Calu3 (cell line): Measurements from ENCODE around the gene TMEM14C. TPM values are rescaled to one million over a fixed set of nuclear protein-coding genes. Genes with fewer than 3 reads are reported as not detected.

ENCODE experiments used
- BruUV-seq: library from RNA; stranded (reverse); fragments of 400-500 nt; replicated peaks from 2 replicates; lab custom pipeline; 2021; lab: Mats Ljungman, UMichigan
- CTCF ChIA-PET: fragments of 300-600 bp; sonication (Branson Sonifier 250); formaldehyde crosslinking; loops from one replicate; lab custom pipeline; 2022; ENCODE audit warnings: antibody characterized with exemption; lab: Charles Lee
- DNase-seq: peaks from one replicate; pipeline ENCODE4 v3.0.0; 2022
- H3K27ac Mint-ChIP-seq: one replicate; pipeline ENCODE4 v1.8.0; 2022; ENCODE audit warnings: mixed read lengths; ENCODE audit not compliant: unreplicated experiment
- H3K27me3 Mint-ChIP-seq: one replicate; pipeline ENCODE4 v1.8.0; 2022; ENCODE audit warnings: mixed read lengths; ENCODE audit not compliant: unreplicated experiment
- H3K36me3 Mint-ChIP-seq: one replicate; pipeline ENCODE4 v1.8.0; 2022; ENCODE audit warnings: mild to moderate bottlenecking, moderate library complexity, mixed read lengths; ENCODE audit not compliant: insufficient read depth, unreplicated experiment
- H3K4me1 Mint-ChIP-seq: one replicate; pipeline ENCODE4 v1.8.0; 2022; ENCODE audit warnings: mild to moderate bottlenecking, low read depth, mixed read lengths; ENCODE audit not compliant: unreplicated experiment
- H3K4me3 Mint-ChIP-seq: one replicate; pipeline ENCODE4 v1.8.0; 2022; ENCODE audit warnings: mild to moderate bottlenecking, low read depth, moderate library complexity, mixed read lengths; ENCODE audit not compliant: unreplicated experiment
- H3K9me3 Mint-ChIP-seq: one replicate; pipeline ENCODE4 v1.8.0; 2022; ENCODE audit warnings: low read depth, mixed read lengths; ENCODE audit not compliant: unreplicated experiment
- CTCF ChIP-seq: fragments of 200-600 bp; IDR thresholded peaks from one replicate; pipeline ENCODE4 v1.8.0; 2022; ENCODE audit warnings: antibody characterized with exemption; ENCODE audit not compliant: unreplicated experiment
- intact Hi-C: fragments of 100-400 bp; cut with micrococcal nuclease; formaldehyde crosslinking; loops from one replicate; pipeline ENCODE4 v1.10.0; 2022; ENCODE audit not compliant: unreplicated experiment
- total RNA-seq: library from RNA; stranded (reverse); gene quantifications from 2 replicates; pipeline ENCODE4 v1.2.3, GENCODE V29; 2022

Gene TMEM14C
- total RNA-seq, 1 experiment from 2014 or later = 53.6 TPM

DNA sequence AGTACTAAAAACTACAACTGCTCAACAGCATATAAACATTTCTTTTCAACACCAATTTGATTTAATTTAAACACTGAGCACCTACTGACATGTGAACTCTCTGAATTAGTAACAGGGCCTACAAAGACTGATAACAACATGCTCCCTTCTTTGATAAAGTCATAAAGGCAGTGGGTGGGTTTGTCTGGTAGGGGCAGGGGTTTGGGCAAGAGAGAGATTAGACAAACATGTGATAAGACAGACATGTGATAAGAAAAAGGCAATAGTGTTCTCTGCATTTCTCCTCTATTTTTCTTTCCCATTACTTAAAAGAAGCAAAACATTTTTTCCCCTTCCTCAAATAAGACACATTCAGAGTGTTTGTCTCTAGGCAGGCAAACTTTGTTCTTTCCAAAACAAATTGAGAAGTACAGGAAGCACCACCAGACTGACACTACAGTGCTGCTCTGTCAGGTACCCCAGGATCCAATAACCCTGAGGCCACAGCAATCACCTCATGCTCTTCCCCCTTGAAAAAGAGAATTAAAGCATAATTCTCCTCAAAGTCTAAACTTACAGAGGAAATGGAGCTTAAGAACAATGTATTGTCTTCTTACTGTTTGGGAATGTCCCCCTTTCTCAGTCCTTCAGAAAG lies 40.4 kb upstream of the TMEM14C start:
- TF ChIP-seq CTCF = no peak
- Mint-ChIP-seq H3K36me3 (no peaks in the 10 kb centered on the region), H3K9me3 (no peaks in the 10 kb centered on the region), H3K27me3 (peaks cover 9% of the 10 kb centered on the region), H3K4me1 (no peaks in the 10 kb centered on the region), H3K4me3 (no peak overlapping the region), H3K27ac (no peak overlapping the region)
- intact Hi-C loops = no loop called here
- CTCF ChIA-PET = no interaction called here
- no TSS peak for BruUV-seq
- no peak for DNase-seq

DNA sequence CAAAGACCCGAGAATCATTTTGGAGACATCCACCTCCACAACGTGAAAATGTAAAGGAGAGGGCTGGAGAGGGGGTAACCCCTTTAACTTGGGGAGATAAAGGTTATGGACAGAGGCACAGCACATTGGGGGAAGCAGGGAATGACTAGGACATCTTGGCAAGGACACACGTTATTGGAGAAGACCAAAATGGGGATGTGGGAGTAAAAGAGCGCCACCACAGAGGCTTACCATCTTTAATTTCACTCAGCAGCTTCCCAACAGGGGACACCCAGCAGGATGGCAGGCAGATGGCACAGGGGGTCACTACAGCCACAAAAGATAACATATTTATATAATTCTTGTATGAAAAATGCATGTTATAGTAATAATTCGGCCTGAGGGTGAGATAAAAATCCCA lies 38.3 kb upstream of the TMEM14C start:
- intact Hi-C loops = no loop called here
- no peaks in the 10 kb centered on the region for H3K4me1 Mint-ChIP-seq
- BruUV-seq = no TSS peak
- no peaks in the 10 kb centered on the region for H3K9me3 Mint-ChIP-seq
- DNase-seq = no peak
- no peak for TF ChIP-seq CTCF
- peaks cover 9% of the 10 kb centered on the region for H3K27me3 Mint-ChIP-seq
- CTCF ChIA-PET = no interaction called here
- H3K27ac Mint-ChIP-seq = no peak overlapping the region
- no peak overlapping the region for H3K4me3 Mint-ChIP-seq
- H3K36me3 Mint-ChIP-seq = no peaks in the 10 kb centered on the region

- CTCF ChIA-PET = no interaction called here
- Mint-ChIP-seq H3K36me3 (no peaks in the 10 kb centered on the region), H3K27me3 (peaks cover 9% of the 10 kb centered on the region), H3K4me3 (no peak overlapping the region), H3K4me1 (no peaks in the 10 kb centered on the region), H3K27ac (no peak overlapping the region), H3K9me3 (no peaks in the 10 kb centered on the region)
- no peak for TF ChIP-seq CTCF
- no peak for DNase-seq
- no TSS peak for BruUV-seq
- intact Hi-C loops = no loop called here
These were observed 37.6 kb upstream of the TMEM14C start for GRCh38 chr6:10685092-10685915.

GRCh38 chr6:10686901-10687300 lies 36.0 kb upstream of the TMEM14C start:
- CTCF ChIA-PET = interaction anchor here (0.7 kb wide), 1 partner anchor 19 kb away, joined by 3 read pairs; no protein-coding TSS in a partner anchor
- Mint-ChIP-seq H3K4me1 (no peaks in the 10 kb centered on the region), H3K4me3 (no peak overlapping the region), H3K27ac (no peak overlapping the region), H3K36me3 (no peaks in the 10 kb centered on the region), H3K27me3 (peaks cover 9% of the 10 kb centered on the region), H3K9me3 (no peaks in the 10 kb centered on the region)
- BruUV-seq = no TSS peak
- no peak for TF ChIP-seq CTCF
- DNase-seq = no peak
- intact Hi-C loops = no loop called here
